ENCODE results near the gene SLC28A1.

SLC28A1 gene

DNA sequence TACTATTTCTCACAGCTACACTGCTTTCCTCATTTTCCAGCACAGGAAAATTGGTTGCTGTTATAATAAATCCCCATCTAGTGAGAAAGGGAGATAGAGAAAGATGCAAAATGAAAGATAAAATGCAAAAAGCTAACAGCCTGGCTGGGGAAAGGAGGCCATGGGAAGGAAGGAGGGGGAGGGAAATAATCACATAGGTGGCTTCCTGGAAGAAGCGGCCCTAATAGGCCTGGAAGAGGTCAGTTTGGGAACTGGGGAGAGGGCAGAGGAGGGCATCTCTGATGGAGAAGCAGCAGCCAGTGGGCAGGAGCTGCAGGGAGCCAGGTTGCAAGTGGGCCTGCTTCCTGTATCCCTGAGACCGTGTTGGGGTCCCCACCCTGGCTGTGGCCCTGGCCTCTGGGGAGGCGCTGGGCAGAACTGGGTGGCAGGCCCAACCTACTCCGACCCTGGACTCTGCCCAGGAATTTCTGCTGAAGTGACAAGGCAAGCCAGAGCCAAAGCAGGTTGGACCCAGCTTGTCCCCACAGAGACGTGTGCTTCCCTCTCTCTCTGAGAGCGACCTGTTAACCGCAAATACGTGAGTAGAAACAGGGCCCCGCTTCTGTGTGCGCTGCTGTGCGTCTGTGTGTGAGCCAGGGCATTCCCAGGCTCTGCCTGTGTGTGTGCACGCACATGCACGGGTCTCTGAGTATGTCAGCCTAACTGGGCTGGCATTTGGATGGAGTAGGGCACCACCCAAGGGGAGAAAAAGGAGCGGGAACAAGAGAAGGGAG is 1.9 kb downstream of the SLC28A1 start:
- DNase-seq (ENCODE audit: low read depth in 2 of 2): no peak

DNA sequence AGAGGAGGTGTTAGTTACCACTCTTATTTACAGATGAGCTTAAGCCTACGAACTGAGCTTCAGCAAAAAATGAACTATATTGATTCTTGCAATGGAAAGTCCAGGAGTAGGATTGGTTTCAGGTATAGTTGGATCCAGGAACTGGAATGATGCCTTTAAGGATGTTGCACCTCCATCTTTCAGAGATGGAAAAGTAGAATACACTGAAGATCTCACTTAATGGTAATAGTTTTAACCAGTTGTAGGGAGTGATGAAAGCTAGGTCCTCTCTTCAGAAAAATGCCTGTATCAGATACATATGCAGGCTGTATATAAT is 2.5 kb downstream of the SLC28A1 start:
- no peak for DNase-seq (ENCODE audit: low read depth in 2 of 2)

DNA sequence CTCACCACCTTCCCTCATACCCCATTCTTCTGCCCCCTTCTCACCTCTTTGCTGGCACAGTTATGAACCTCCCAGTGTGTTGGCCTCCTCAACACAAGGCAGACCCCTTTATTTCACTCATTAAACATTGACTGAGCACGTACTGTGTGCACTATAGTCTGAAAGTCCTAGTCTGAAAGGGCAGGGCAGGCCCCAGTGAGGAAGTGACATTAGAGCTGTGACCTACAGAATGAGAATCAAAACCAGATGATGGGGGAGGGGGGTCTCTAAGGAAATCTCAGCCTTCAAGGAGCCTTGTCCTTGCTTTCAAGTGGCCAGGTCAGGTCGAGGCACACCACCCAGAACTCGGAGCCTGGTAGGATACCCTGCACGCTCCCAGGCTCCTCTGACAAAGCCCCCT is 3.5 kb downstream of the SLC28A1 start:
- DNase-seq (ENCODE audit: low read depth in 2 of 2): no peak

DNA sequence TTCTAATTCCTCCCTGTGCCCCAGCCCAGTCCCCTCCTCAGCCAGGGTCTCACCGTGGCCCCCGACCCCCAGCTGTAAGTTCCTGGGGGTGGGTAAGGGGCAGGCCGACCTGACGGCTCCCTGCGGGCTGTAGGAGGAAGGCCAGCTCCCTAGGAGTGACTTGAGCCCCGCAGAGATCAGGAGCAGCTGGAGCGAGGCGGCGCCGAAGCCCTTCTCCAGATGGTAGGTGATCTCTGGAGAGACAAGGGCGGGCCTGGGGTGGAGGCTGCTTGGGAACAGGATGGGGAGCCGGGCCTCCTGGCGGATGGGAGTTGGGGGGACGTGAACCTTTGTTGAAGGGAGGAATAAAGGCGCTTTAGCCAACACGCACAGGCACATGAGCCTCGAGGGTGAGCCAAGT is 4.2 kb downstream of the SLC28A1 start:
- no peak for DNase-seq (ENCODE audit: low read depth in 2 of 2)

DNA sequence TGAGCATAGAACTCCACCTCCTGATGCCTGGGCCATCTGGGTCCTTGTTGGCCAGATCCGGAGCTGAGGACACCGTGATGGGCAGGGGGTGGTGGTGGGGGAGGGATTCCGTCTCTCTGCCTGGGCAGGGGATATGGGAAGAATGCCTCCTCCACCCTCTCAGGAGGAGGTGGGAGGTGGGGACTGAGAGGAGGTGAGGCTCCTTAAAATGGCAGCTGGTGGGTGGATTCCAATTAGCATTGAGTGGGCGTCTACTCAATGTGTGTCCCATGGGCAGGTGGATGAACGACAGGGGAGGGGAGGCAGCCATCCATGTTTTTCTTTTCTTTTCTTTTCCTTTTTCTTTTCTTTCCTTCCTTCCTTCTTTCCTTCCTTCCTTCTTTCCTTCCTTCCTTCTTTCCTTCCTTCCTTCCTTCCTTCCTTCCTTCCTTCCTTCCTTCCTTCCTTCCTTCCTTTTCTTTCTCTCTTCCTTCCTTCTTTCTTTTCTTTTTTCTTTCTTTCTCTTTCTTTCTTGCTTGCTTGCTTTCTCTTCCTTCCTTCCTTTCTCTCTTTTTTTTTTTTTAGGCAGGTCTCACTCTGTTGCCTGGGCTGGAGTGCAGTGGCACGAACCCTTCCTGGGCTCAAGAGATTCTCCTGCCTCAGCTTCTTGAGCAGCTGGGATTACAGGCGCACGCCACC is 5.0 kb downstream of the SLC28A1 start:
- no peak for DNase-seq (ENCODE audit: low read depth in 2 of 2)

DNA sequence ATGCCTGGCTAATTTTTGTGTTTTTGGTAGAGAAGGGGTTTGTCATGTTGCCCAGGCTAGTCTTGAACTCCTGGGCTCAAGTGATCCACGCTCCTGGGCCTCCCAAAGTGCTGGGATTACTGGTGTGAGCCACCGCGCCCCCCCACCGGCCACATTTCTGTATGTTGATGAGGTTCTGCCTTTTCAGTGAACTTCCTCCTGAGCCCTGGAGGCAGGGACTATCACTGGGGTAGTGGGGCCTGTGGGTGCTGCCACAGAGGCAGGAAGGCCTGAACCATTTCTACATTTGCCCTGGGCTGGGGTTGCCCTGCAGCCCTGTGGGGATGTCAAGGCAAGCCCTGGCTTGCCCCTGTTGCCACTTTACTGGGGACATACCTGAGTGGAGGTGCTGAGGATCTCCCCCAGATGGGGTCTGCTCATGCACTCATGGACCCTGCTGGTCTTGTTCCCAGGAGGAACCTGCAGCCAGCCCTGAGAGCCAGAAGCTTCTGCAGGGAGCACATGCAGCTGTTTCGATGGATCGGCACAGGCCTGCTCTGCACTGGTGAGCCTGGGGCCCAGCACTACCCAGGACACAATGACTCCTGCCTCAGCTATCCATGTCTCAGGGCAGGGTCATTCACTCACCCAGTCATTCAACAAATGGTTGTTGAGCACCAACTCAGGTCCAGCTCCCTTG is 5.7 kb downstream of the SLC28A1 start:
- DNase-seq (ENCODE audit: low read depth in 2 of 2): no peak

DNA sequence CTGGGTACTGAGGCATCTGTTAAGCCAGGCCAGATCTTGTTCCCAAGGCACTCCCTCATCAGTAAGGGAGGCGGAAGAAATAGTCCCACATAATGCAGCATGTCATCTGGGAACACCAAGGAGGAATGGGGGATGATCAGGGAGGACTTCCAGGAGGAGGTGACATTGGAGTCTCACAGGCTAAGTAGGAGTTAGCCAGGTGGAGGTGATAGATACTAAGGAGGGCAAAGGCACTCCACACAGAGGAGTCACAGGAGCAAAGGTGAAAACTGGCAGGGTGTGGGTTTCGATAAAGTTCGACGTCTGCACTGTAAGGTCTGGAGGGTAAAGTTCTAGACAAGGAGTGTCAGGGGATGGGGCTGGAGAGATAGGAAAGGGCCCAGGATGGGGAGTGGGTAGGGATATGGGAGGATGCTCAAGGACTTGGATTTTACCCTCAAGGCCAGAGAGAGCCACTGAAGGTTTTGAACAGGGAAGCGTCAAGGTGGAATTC is 6.3 kb downstream of the SLC28A1 start:
- no peak for DNase-seq (ENCODE audit: low read depth in 2 of 2)

DNA sequence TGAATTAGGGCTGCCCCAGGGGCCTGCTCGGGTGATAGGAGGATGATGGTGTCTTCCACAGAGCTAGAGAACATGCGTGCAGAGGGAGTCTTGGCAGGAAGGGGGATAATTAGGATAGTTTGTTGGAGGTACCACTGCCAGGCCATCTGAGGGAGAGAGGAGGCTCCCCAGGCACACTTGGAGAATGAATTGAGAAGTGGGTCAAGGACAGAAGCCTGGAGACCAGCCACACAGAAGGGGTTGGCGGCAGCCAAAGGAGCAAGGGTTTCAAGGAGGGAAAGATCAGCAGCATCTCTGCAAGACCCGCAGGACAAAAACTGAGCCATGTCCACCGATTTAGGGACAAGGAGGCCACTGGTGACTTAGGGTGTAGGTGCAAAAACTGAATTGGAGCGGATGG is 6.9 kb downstream of the SLC28A1 start:
- DNase-seq (ENCODE audit: low read depth in 2 of 2): no peak

DNA sequence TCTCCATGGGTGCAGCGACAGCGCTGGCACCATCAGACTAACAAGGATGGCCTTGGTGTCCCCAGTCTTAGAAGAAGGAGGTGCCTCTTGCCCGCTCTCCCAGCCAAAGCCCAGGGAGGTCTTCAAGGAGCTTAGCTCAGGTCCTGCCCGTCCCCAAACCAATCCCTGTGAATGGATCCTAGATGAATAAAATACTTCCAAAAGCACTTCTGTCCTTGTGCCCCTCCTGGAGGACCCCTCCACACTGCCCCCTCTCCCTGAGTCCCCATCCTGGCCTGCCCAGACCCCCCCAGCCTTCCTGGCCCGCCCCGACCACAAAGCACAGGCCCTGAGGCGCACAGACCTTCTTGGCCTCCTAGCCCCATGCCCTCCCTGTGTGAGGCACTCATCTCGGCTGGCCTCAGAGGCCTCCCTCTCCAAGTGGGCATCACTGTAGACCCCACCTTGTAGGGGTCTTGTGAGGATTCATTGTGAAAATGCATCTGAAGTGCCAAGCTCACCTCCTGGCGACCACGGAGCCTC is 8.4 kb downstream of the SLC28A1 start:
- DNase-seq (ENCODE audit: low read depth in 2 of 2): no peak

DNA sequence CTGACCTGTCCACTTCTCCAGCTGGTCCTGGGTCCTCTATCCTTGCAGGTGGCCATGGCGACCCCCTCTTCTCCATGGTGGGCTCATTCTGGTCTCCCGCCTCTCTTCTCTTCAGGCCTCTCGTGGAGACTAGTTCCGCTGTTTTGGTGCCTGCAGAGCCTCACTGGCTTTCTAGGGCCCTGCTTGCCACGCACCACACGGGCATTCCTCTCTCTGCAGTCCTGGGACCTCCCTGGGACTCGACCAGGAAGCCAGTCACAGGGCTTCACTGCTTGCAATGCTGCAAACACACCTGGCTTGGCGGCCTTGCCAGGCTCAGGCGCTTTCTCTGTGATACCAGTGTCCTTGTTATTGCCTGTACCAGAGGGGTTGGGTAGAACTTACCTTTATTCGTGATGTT is 9.1 kb downstream of the SLC28A1 start:
- DNase-seq (ENCODE audit: low read depth in 2 of 2): no peak

DNA sequence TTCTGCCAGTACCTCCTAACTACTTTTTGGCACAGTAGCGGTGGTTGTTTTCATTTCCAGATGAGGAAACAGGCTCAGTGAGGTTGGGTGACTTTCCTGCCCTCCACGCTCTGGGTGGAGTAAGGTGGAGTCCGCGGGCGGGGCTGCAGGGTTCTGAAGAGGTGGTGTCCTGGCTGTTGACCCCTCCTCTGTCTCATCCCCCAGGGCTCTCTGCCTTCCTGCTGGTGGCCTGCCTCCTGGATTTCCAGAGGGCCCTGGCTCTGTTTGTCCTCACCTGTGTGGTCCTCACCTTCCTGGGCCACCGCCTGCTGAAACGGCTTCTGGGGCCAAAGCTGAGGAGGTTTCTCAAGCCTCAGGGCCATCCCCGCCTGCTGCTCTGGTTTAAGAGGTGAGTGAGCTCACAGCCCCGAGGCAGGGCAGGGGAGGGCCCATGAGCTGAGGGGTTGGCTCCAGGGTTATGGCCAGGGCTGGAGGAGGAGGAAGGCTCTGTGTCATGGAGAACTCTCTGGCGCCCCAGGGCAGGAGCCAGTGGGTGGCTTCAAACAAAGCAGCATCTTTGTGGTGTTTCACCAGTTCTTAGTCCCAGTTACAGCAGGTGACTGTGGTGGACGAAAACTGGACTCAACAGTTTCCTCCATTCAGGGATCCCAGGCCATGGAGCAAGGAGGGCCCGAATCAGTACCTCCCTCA is 10.4 kb downstream of the SLC28A1 start:
- DNase-seq (ENCODE audit: low read depth in 2 of 2): no peak

DNA sequence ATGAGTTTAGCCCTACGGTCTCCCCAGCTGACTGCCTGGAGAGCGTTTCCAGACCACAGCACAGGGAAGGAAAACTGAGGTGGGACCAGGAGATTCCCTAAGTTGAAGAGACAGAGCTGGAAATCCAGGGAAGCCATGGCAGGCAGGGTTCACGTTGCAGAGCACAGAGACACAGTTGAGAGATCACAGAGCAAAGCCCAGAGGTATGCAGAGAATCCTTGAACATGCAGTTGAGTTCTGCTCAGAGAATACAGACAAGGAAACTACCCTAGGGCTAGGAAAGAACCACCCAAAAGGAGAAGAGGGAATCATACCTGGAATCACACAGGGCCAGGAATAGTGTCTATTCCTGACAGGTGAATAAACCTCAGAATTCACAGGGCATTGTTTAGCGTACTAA is 14.3 kb downstream of the SLC28A1 start:
- DNase-seq (ENCODE audit: low read depth in 2 of 2): no peak

DNA sequence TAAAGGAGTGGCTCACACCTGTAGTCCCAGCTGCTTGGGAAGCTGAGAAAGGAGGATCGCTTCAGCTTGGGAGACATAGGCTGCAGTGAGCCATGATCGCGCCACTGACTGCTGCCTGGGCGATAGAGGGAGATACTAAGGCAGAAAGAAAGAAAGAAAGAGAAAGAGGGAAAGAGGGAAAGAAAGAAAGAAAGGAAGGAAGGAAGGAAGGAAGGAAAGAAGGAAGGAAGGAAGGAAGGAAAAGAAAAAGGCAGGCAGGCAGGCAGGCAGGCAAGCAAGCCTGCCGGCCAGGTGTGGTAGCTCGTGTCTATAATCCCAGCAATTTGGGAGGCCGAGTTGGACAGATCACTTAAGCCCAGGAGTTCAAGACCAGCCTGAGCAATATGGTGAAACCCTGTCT is 15.3 kb downstream of the SLC28A1 start:
- no peak for DNase-seq (ENCODE audit: low read depth in 2 of 2)

DNA sequence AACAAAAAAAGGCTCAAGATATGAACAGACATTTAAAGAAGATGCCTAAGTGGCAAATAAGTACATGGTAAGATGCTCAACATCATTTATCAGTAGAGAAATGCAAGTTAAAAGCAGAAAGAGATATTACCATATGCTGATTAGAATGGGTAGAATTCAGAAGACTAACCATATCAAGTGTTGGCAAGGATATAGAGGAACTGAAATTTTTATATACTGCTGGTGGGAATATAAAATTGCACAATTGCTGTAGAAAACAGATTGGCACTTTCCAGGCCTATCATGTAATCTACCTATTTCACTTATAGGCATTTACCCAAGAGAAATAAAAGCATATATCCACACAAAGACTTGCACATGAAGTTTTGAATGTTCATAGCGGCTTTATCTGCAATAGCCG is 17.1 kb downstream of the SLC28A1 start:
- no peak for DNase-seq (ENCODE audit: low read depth in 2 of 2)

DNA sequence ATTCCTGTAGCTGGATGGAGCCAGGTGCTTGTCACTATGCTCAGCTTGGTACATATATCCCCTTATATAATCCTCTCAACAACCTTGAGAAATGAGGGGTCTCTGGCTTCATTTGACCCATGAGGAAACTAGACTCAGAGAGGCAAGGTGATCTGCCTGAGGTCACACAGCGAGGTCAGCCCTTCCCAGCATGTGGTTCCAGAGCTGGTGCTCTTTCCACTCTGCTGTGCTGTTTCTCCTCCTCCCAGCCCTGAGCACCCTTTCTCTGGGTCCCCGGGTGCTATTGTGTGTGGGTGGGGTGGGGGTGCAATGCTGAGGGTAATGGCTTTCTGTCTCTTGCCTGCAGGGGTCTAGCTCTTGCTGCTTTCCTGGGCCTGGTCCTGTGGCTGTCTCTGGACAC is 19.3 kb downstream of the SLC28A1 start:
- DNase-seq (ENCODE audit: low read depth in 2 of 2): no peak

DNA sequence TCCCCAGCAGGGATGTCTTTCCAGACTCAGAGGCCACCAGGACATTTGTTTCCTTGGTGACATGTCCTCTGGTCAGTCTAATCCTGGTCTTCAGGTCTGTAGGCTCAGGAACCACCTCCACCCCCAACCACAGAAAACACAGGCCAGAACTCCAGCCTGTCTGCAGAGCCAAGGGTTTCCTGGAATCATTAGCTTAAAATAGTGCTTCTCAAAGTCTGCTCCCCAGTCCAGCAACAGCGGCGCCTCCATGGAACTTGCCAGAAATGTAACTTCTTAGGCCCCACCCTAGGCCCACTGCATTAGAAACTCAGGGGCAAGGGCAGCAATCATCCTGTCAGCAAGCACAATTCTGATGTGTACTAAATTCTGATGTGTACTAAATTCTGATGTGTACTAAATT is 20.0 kb downstream of the SLC28A1 start:
- no peak for DNase-seq (ENCODE audit: low read depth in 2 of 2)

DNA sequence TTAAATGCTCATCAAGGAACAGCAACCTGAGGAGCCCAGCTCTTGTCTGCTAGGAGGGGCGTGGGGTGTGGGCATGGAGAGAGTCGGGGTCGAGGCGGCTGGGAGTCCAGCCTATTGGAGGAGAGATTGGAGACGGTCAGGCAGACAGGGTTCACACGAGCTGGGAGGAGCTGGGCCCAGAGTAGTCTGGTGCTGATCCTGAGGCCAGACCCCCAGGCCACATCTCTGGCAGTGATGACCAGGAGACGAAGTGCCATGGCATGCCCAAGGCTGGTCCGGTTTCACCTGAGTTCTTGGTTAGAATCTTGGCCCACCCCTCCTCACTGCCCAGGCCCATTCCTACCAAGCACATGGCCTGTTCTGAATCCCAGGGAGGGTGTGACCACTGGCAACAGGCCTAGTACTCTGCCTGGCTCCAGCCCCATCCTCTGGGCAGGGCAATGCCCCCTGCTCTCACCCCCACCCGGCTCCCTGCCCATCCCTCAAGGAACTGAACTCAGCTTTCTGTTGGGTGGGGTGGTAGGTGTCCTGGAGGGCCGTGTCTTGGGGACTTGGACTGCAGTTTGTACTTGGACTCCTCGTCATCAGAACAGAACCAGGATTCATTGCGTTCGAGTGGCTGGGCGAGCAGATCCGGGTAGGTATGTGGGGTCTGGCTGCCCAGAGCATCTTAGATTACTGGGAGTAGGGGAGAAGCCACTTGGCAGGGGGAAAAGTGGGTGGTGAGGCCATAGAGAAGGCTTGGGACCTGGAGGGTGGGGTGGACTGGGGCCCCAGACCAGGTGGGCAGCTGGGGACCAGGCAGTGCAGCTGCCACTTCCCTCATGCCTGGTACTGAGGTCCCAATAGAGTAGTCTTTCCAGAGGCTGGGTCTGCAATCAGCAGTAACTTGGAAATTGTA is 20.8 kb downstream of the SLC28A1 start:
- DNase-seq (ENCODE audit: low read depth in 2 of 2): no peak

DNA sequence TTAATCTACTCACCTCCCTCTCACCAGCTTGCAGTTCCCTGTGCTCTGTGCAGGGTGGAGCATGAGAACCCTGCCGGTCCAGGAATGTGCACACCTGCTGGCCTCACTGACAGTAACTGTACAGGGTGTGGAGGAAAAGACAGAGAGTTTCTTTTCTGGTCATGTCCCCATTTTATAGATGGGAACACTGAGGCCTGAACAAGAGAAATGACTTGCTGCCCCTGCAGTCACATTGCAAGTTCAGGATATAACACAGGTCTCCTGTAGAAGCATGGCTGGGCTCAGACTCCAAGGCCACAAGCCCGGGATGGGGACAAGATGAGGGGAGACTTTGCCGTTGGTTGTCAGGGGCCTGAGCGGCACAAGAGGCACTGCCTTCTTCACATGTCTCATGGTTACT is 23.3 kb downstream of the SLC28A1 start:
- DNase-seq (ENCODE audit: low read depth in 2 of 2): no peak

DNA sequence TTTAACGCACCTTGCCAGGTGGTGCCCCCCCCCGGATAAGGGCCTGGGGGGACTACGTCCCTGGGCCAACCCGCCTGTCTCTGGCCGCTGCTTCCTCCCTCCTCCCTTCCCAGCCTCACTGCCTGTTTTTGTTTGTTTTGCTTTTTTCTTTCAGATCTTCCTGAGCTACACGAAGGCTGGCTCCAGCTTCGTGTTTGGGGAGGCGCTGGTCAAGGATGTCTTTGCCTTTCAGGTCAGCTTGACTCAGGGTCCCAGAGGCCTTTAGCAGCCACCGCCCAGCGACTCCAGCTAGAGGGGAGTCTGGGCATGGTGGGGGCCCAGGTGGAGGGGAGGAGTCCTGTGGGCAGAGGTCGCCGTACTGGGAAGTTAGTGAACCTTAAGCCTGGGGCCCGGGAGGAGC is 24.1 kb downstream of the SLC28A1 start:
- DNase-seq (ENCODE audit: low read depth in 2 of 2): no peak

DNA sequence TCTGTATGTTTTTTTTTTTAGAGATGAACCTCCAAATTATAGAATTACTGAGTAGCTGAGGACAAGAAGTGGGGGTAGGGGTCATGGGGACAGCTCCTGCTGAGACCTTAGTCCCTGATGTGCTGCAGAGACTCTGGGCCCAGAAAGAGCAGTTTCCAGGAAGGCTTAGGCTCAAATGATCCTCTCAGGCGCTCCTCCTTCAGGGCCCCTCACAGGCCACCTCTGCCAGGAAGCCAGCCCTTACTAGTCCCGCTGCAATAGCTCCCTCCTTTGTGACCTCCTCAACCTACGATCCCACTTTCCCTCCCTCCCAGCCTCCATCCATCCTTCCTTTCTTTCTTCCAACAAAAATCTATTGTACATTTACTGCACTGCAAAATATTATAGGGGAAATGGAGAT is 24.6 kb downstream of the SLC28A1 start:
- DNase-seq (ENCODE audit: low read depth in 2 of 2): no peak

DNA sequence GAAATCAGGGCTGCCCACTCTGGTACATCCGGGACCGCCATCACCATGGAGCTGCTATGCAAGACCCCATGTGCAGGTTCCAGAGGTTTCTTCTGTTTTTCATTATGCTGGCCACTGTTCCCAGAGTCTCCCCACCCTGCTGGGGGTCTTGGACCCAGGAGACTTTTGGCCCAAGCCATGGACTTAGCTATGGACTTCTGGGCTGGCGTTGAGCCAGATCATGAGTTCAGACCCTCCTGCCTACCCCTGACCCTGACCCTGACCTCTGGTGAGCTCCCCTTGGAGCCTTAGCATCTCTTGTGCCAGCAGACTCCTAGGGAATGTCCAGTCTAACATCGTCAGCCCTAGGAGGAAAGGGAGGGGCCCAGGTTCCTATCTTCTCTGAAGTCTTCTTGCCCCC is 25.3 kb downstream of the SLC28A1 start:
- DNase-seq (ENCODE audit: low read depth in 2 of 2): no peak

Data from fibroblast of skin of left biceps (primary cell).